HG03457 (cell line): ENCODE data around the gene RP9.

Experiments
- ATAC-seq: cut with Tn5 transposase; IDR thresholded peaks from one replicate; pipeline ENCODE4 v1.9.1; 2021; ENCODE audit warnings: moderate number of reproducible peaks; ENCODE audit not compliant: unreplicated experiment

Gene RP9

DNA sequence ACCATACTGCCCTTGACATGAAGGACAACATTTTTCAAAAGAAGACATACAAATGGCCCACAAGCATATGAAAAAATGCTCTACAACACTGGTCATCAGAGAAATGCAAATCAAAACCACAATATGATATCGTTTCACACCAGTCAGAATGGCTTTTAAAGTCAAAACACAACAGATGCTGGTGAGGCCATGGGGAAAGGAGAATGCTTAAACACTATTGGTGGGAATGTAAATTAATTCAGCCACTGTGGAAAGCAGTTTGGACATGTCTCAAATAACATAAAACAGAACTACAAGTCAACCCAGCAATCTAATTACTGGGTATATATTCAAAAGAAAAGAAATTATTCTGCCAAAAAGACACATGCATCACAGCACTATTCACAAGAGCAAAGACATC, 42.4 kb downstream of the RP9 start:
- no peak for ATAC-seq

GRCh38 chr7:33065981-33066380, 43.2 kb downstream of the RP9 start:
- no peak for ATAC-seq

- peak; percentile 96 for ATAC-seq
Measured at GRCh38 chr7:33062782-33063443, 46.3 kb downstream of the RP9 start.

DNA sequence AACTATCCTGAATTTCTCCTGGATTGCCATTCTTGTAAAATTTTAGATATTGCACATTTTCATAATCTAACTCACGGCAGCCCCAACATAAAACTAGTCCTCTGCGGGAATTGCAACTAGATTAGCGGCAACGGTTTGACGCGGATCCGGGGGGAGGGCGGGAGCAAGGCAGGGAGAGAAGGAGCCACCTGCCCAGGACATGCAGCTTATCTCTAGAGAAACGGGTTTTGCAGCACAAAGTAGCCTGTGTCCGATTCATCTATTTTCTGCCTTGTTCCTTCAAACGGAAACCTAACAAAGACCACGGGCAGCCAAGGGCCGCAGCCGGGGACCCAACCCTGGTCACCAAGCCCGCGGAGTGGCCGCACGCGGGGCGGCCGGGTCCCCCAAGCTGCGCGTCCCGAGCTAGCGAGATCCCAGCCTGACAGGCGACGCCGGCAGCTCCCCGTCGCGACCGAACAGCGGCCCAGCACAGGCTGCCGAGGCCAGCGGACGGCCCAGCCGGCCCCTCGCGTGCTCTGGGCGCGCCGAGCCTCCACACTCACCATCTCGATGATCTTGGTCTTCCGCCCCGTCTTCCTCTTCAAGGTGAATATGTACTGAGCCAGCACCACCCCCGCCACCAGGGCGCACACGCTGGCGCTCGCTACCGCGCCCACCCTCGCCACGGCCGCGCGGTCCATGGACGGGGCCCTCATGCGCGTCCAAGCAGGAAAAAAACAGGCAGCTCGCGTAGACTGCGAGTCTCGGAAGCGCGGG, 47.0 kb downstream of the RP9 start, which contains the start of gene NT5C3A:
NT5C3A (minus strand) TSS at position 754 of the 759 bp plus-strand sequence; CDS start at position 683, 71 bp downstream.
- ATAC-seq, result peak; percentile 29

GRCh38 chr7:33061282-33061937, 47.8 kb downstream of the RP9 start:
- no peak for ATAC-seq

- ATAC-seq, result no peak
Measured at GRCh38 chr7:33059635-33060034, 49.6 kb downstream of the RP9 start.

GRCh38 chr7:33055158-33055557, 54.0 kb downstream of the RP9 start:
- no peak for ATAC-seq

GRCh38 chr7:33054261-33054964, 54.8 kb downstream of the RP9 start:
- ATAC-seq, result no peak

GRCh38 chr7:33053721-33054120, 55.5 kb downstream of the RP9 start:
- no peak for ATAC-seq

GRCh38 chr7:33050535-33051318, 58.5 kb downstream of the RP9 start:
- ATAC-seq, result no peak

DNA sequence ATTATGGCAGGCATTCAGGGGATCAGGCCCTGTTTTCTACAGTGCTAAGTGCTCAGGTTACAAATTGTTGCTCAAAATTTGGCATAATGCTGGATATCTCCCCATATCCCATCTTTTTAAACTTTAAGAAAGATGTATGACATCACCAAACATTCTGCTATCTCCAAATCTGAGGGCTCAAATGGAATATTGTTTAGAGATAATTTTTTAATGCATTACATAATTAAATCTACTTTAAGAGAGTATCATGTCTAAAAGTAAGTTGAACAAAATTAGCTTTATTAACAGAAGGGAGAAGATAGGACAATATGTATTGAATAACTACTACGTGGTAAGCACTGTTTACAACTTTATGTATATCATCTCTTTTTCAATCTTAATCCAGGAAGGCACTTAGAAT, 60.5 kb downstream of the RP9 start:
- no peak for ATAC-seq

DNA sequence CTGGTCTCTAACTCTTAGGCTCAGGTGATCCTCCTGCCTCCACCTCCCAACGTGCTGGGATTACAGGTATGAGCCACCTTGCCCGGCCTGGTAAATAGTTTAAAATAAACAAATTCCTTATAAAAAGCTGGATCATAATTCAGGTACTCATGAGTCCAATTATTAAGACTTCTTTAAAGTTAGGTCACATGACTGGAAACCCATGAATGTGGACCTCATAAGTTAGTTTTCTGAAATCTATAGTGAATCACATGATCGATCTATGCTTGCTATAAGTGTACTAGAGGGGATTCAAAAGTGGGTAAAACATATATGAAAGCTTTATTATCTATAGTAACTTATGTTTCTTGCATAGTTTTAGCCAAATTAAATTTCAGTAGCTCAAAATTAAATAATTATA, 60.9 kb downstream of the RP9 start:
- no peak for ATAC-seq

DNA sequence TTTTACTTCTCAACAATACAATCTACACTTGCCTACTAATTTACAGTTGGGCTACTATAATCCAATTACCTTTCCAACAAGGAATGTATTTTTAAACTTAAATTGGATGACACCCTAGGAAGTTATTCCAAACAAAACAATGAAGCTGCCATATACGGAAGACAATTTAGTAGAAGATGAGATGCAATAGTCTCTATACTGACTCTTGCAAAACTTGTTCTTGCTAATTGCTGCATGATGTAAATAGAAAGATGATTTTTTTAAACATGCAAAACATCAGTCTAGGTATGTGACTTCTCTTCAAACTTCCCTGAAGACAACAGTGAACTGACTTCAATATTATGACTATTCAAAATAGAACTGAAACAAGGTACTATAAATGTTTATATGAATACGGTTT, 64.2 kb downstream of the RP9 start:
- ATAC-seq, result no peak
